Dedifferentiated amniotic fluid mesenchymal stem cell (primary cell): ENCODE measurements around the gene TENM3.

ENCODE experiments used
- DNase-seq: peaks from one replicate; pipeline ENCODE4 v3.0.0-alpha.2; 2016; ENCODE audit errors: extremely low spot score

Gene TENM3

GRCh38 chr4:182770259-182770995 lies 527.2 kb downstream of the TENM3 start:
- no peak for DNase-seq

GRCh38 chr4:182770996-182771514 lies 527.9 kb downstream of the TENM3 start:
- no peak for DNase-seq

GRCh38 chr4:182775075-182775474 lies 531.9 kb downstream of the TENM3 start:
- DNase-seq: no peak

- DNase-seq: no peak
Observed at GRCh38 chr4:182776376-182777105, 533.3 kb downstream of the TENM3 start.

- no peak for DNase-seq
Observed at GRCh38 chr4:182778222-182778982, 535.2 kb downstream of the TENM3 start.

GRCh38 chr4:182786991-182787390 lies 543.8 kb downstream of the TENM3 start:
- DNase-seq: no peak

GRCh38 chr4:182788201-182788600 lies 545.0 kb downstream of the TENM3 start:
- no peak for DNase-seq

GRCh38 chr4:182789529-182789928 lies 546.3 kb downstream of the TENM3 start:
- DNase-seq: no peak

GRCh38 chr4:182795446-182796238 lies 552.4 kb downstream of the TENM3 start:
- no peak for DNase-seq

GRCh38 chr4:182799515-182800215 lies 556.5 kb downstream of the TENM3 start:
- DNase-seq: no peak

GRCh38 chr4:182800216-182800515 lies 557.0 kb downstream of the TENM3 start:
- DNase-seq: no peak

- no peak for DNase-seq
Observed at GRCh38 chr4:182801636-182802035, 558.4 kb downstream of the TENM3 start.

GRCh38 chr4:182802621-182803020 lies 559.4 kb downstream of the TENM3 start:
- DNase-seq: no peak

- DNase-seq: no peak
Observed at GRCh38 chr4:182803235-182803634, 560.0 kb downstream of the TENM3 start.

GRCh38 chr4:182804131-182804530 lies 560.9 kb downstream of the TENM3 start:
- DNase-seq: no peak

GRCh38 chr4:182805321-182805720 lies 562.1 kb downstream of the TENM3 start:
- no peak for DNase-seq

- DNase-seq: no peak
Observed at GRCh38 chr4:182805750-182806149, 562.5 kb downstream of the TENM3 start.

GRCh38 chr4:182806259-182807252 lies 563.4 kb downstream of the TENM3 start:
- DNase-seq: peak; percentile 66

- DNase-seq: no peak
Observed at GRCh38 chr4:182807346-182807745, 564.1 kb downstream of the TENM3 start.
